ENCODE measurements around the gene TSC22D2. TPM values are rescaled to one million over a fixed set of nuclear protein-coding genes. Genes with fewer than 3 reads are reported as not detected.
A peak's percentile ranks its signal among the peaks of the same experiment; 100 is the strongest.

Gene TSC22D2
- total and polyA plus RNA-seq, 2 donors (not counting 3 experiments of a cell fraction or from before 2014, with no cell fraction given), result 7.6 to 43.9 TPM

GRCh38 chr3:150410311-150411105 is 2.4 kb downstream of the TSC22D2 start:
- peak; percentile 56 for FAIRE-seq
- peak; percentile 46 for DNase-seq (ENCODE audit: low read depth, low spot score)
- intact Hi-C loops (cut with micrococcal nuclease) (loop anchor here (1.0 to 10.0 kb wide), 2 partner anchors 85 to 354 kb away; partner anchors contain the start of gene SIAH2), dilution Hi-C loops (cut with MboI; ENCODE audit: extremely low pct_ligation_motif_present, low sequenced_read_pairs) (loop anchor here (25.0 kb wide), 1 partner anchor 173 kb away; no protein-coding TSS in a partner anchor)
- Histone ChIP-seq H3K9ac (replicated peaks; ENCODE audit: extremely low read depth, insufficient read depth, low read length) (peak overlapping the region; percentile 96), H3K4me1 (ENCODE audit: control insufficient read depth, extremely low read depth, insufficient read depth, low read length) (peaks cover 30% of the 10 kb centered on the region), H3K79me2 (ENCODE audit: control insufficient read depth, insufficient read depth, low read length) (peaks cover 66% of the 10 kb centered on the region), H3K36me3 (ENCODE audit: control insufficient read depth in 2 of 2, extremely low read depth in 1 of 2, insufficient read depth in 2 of 2, low read length in 2 of 2) (peaks cover 0 to 6% of the 10 kb centered on the region in 2 experiments), H3K9me1 (replicated peaks; ENCODE audit: control insufficient read depth, extremely low read depth, insufficient read depth, low read length) (no peaks in the 10 kb centered on the region), H4K20me1 (replicated peaks; ENCODE audit: control insufficient read depth, extremely low read depth, insufficient read depth, low read length) (peaks cover 18% of the 10 kb centered on the region), H2AFZ (ENCODE audit: low read depth, low read length) (no peak overlapping the region), H3K9me3 (replicated peaks; ENCODE audit: control insufficient read depth, insufficient read depth, low read length) (no peaks in the 10 kb centered on the region), H3K27ac (ENCODE audit: insufficient read depth, low read depth, low read length) (peak overlapping the region; percentile 100), H3K4me3 (replicated peaks in 1 of 3; ENCODE audit: insufficient read depth in 1 of 3, low read depth in 1 of 3, low read length in 3 of 3) (peak overlapping the region; percentile 43 to 99 (median 80)), H3K27me3 (ENCODE audit: control insufficient read depth in 2 of 2, insufficient read depth in 2 of 2, low read length in 2 of 2) (no peaks in the 10 kb centered on the region), H3K4me2 (ENCODE audit: insufficient read depth, low read length) (peak overlapping the region; percentile 99)
- no TSS peak for BruUV-seq (replicated peaks)
- TF ChIP-seq MYC (IDR thresholded peaks at IDR 0.05; ENCODE audit: low read depth, low read length), result no peak
- TF ChIP-seq EZH2 (IDR thresholded peaks at IDR 0.05; ENCODE audit: borderline replicate concordance, low read depth, low read length, severe bottlenecking), result no peak
- no peak for TF ChIP-seq GATA2 (IDR thresholded peaks at IDR 0.05; ENCODE audit: insufficient read depth, insufficient read length, low read depth, low read length)
- no peak for TF ChIP-seq POLR2A (IDR thresholded peaks at IDR 0.05; ENCODE audit: low read depth, low read length)
- no peak for TF ChIP-seq MAX (IDR thresholded peaks at IDR 0.05; ENCODE audit: insufficient read depth, insufficient read length)
- TF ChIP-seq FOS (IDR thresholded peaks at IDR 0.05; ENCODE audit: borderline replicate concordance, insufficient read depth, low read length), result no peak
- TF ChIP-seq CTCF (IDR thresholded peaks at IDR 0.05; ENCODE audit: extremely low read depth in 1 of 2, insufficient read depth in 1 of 2, low read depth in 1 of 2, low read length in 2 of 2), result peak in 1 of 2 donors; percentile 1
- no peak for TF ChIP-seq POLR2AphosphoS5 (IDR thresholded peaks at IDR 0.05; ENCODE audit: insufficient read depth, low read depth, low read length)
- POLR2A ChIA-PET, result interaction anchor here (0.8 to 2.8 kb wide), 6 partner anchors 19 to 184 kb away, joined by 3 to 20 read pairs (median 8); no protein-coding TSS in a partner anchor
- CTCF ChIA-PET, result interaction anchor here (0.7 to 10.0 kb wide), 30 partner anchors 14 to 474 kb away, joined by 3 to 219 read pairs (median 5); partner anchors contain the start of gene SERP1

Measured in endothelial cell of umbilical vein (primary cell).